HT1080 (cell line): ENCODE results near the gene RHOT1. TPM values are rescaled to one million over a fixed set of nuclear protein-coding genes. Genes with fewer than 3 reads are reported as not detected.
"Not testable (repeated sequence)": the region's sequence is repeated elsewhere in the genome, so short reads cannot be mapped to it uniquely, and the experiment has no call there.

Source experiments
- DNase-seq: peaks from one replicate; pipeline ENCODE4 v3.0.0-alpha.2; 2015; ENCODE audit warnings: low read depth
- total RNA-seq: library from RNA; depleted of rRNA; stranded (reverse); fragments of >200 nt; shearing (Covaris generic); gene quantifications from 2 replicates; pipeline ENCODE4 v1.2.3, GENCODE V29; 2014

The RHOT1 gene
- total RNA-seq, 1 experiment from 2014 or later, result 21.2 TPM

DNA sequence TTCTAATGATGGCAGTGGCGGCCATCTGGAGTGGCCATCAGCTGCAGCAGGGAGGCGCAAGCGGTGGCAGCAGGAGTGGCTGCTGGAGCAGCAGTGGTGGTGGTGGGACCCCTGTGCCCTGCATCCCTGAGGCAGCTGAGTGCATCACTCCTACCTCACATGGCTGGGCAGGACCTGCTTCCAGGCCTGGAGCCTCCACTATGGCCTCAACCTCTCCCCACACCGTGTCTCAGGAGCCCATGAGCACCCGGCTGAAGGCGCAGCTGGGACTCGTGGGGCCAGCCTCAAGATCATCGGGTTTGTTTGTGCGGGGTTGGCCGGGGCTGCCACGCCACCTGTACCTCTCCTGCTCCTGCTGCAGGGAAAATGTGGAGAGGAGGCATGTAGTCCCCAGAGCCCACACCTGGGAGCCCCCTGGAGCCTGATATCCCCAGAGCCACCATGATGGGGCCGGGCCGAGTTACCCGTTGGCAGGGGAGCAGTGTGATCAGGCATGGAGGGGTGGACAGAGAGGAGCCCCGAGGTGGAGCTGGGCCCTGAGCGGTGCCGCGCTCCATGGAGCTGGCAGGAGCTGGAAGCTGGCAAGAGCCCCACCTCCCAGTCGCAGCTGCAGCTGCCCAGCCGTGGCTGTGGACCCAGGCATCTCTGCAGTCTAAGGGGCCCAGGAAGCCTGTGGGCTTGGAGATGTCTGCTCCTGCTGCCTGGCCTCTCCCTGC, 16.7 kb downstream of the RHOT1 start:
- DNase-seq, result no peak

GRCh38 chr17:32159586-32160438, 17.5 kb downstream of the RHOT1 start:
- no peak for DNase-seq

GRCh38 chr17:32160526-32160925, 18.2 kb downstream of the RHOT1 start:
- DNase-seq, result no peak

DNA sequence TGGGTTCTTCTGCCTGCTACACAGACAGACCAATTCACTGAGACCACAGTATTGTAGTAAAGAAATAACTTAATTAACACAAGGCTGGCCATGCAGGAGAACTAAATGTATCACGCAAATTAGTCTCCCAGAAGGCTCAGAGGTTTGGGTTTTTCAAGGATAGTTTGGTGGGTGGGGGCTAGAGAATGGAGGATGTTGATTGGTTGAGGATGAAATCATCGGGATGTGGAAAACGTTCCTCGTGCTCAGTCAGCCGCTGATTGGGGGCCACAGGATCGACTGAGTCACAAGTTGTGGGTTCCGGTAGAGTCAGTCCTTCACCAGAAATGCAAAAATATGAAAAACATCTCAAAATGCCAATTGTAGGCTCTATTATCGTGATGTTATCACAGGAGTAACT, 18.7 kb downstream of the RHOT1 start:
- DNase-seq, result peak; percentile 66

- DNase-seq, result peak; percentile 98
Measured at GRCh38 chr17:32161506-32162365, 19.4 kb downstream of the RHOT1 start.

GRCh38 chr17:32174889-32175288, 32.6 kb downstream of the RHOT1 start:
- DNase-seq, result no peak

DNA sequence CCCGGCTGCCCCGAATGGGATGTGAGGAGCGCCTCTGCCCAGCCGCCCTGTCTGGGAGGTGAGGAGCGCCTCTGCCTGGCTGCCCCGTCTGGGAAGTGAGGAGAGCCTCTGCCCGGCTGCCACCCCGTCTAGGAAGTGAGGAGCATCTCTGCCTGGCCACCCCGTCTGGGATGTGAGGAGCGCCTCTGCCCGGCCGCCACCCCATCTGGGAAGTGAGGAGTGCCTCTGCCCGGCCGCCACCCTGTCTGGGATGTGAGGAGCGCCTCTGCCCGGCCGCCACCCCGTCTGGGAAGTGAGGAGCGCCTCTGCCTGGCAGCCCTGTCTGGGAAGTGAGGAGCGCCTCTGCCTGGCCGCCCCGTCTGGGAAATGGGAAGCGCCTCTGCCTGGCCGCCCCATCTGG, 36.4 kb downstream of the RHOT1 start:
- not testable (repeated sequence) for DNase-seq

DNA sequence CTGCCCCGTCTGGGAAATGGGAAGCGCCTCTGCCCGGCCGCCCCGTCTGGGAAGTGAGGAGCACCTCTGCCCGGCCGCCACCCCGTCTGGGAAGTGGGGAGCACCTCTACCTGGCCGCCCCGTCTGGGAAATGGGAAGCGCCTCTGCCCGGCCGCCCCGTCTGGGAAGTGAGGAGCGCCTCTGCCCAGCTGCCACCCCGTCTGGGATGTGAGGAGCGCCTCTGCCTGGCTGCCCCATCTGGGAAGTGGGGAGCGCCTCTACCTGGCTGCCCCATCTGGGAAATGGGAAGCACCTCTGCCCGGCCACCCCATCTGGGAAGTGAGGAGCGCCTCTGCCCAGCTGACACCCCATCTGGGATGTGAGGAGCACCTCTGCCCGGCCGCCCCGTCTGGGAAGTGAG, 36.8 kb downstream of the RHOT1 start:
- not testable (repeated sequence) for DNase-seq

DNA sequence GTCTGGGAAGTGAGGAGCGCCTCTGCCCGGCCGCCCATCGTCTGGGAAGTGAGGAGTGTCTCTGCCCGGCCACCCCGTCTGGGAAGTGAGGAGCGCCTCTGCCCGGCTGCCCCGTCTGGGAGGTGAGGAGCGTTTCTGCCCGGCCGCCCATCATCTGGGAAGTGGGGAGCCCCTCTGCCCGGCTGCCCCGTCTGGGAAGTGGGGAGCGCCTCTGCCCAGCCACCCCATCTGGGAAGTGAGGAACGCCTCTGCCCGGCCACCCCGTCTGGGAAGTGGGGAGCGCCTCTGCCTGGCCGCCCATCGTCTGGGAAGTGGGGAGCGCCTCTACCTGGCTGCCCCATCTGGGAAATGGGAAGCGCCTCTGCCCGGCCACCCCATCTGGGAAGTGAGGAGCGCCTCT, 37.2 kb downstream of the RHOT1 start:
- DNase-seq, result not testable (repeated sequence)

GRCh38 chr17:32180262-32180661, 38.0 kb downstream of the RHOT1 start:
- not testable (repeated sequence) for DNase-seq

- DNase-seq, result no peak
Measured at GRCh38 chr17:32185875-32186274, 43.6 kb downstream of the RHOT1 start.

DNA sequence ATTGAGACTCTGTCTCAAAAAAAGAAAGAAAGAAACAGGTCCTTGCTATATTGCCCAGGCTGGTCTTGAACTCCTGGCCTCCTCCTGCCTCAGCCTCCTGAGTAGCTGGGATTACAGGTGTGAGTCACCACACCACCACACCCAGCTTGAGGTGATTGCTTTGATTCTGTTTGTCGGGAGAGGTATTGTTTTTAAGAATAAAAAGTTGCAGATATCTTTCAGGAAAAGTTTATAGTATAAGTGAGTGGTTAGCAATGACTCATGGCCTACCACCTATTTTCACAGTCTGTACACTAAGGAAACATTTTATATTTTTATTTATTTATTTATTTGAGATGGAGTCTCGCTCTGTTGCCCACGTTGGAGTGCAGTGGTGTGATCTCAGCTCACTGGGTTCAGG, 45.0 kb downstream of the RHOT1 start:
- DNase-seq, result peak; percentile 10

- no peak for DNase-seq
Measured at GRCh38 chr17:32189343-32189742, 47.0 kb downstream of the RHOT1 start.

- peak; percentile 60 for DNase-seq
Measured at GRCh38 chr17:32191306-32191705, 49.0 kb downstream of the RHOT1 start.

GRCh38 chr17:32192379-32192778, 50.1 kb downstream of the RHOT1 start:
- peak; percentile 83 for DNase-seq

GRCh38 chr17:32197987-32198386, 55.7 kb downstream of the RHOT1 start:
- no peak for DNase-seq

DNA sequence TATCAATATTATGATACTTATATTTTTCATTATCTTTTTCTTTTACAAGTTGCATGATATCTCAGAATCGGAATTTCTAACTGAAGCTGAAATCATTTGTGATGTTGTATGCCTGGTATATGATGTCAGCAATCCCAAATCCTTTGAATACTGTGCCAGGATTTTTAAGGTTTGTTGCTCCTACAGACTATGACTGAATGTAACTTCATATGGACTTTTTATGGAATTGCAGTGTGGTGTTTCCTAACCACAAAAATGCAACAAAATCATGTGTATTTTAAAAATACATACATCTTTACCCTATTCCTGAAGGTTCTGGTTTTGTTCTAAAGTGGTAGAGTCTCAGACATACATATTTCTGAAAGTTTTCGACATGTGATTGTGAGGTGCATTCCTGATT, 64.6 kb downstream of the RHOT1 start:
- no peak for DNase-seq

DNA sequence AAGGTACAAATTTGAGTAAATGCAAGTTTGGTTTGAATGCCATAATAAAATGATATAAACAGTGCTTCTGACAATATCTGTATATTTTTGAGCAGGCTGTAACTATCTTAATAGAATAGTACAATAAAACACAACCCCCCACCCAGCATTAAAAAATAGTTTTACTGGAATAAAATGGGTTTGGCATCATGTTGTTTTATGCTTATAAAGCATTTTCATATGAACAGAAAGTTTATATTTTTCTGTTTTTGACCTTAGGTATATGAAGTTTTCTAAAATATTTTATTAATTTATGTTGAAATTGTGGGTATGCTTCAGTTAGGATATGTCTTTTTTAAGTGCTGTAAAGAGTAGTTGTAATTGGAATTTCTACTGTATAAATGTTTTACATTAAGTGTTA, 66.1 kb downstream of the RHOT1 start:
- no peak for DNase-seq

DNA sequence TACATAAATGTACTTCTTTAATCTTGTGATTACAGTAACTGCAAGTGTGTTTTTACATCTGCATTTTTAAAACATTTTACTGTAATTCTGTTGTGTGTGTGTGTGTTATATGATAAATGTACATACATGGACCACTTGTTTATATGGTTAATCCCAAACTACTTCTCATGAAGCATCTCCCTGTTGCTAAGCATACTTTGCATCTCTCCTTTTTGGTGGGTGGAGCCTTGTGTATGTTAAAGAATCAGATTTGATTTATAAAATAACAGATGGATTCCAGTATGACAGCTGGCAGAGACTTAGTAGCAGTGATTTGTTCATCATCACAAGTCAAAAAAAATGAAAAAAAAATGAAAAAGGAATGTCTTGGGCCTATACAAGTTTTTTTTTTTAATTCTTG, 67.3 kb downstream of the RHOT1 start:
- DNase-seq, result no peak

- DNase-seq, result no peak
Measured at GRCh38 chr17:32211671-32212070, 69.4 kb downstream of the RHOT1 start.

DNA sequence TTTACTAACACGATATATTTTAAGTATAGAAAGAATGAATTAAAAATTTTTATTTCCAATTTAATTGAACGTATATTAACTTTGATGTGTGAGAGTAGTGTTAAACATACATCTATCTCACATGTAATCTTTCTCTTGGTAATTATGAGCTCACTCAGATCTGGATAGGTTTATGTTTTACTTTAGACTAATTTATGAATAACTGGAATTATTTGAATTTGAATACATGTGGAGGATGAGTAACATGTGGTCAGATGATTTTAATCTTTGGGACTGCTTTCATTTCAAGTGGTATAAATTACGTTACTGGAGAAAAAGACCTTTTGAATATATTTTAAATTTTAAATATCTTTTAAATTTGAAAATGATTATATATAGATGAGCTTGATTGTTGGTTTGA, 73.4 kb downstream of the RHOT1 start:
- no peak for DNase-seq

DNA sequence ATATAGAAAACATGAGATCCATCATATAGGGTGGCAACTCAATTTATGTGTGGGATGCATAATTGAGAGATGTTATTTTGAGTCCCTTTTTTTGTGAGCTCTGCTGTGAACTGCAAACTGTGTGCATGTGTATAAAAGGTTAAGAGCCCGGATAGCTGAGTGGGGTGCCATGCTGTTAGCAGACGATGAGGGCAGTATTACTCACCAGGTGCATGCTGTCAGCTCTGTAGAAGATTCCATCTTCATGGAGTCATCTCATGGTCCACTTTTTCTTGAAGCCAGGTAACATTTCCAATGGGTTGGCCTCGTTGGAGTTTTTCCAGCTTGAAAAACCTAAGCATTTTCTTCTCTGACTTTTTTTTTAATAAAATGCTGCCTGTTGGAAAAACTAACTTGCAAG, 80.3 kb downstream of the RHOT1 start:
- peak; percentile 41 for DNase-seq
